Embryonic facial prominence (tissue), 1 donor: ENCODE data around the gene NEURL3.

Source experiments
- DNase-seq: peaks from one replicate; pipeline ENCODE4 v3.0.0-alpha.2; 2016; ENCODE audit errors: extremely low spot score

Gene NEURL3

DNA sequence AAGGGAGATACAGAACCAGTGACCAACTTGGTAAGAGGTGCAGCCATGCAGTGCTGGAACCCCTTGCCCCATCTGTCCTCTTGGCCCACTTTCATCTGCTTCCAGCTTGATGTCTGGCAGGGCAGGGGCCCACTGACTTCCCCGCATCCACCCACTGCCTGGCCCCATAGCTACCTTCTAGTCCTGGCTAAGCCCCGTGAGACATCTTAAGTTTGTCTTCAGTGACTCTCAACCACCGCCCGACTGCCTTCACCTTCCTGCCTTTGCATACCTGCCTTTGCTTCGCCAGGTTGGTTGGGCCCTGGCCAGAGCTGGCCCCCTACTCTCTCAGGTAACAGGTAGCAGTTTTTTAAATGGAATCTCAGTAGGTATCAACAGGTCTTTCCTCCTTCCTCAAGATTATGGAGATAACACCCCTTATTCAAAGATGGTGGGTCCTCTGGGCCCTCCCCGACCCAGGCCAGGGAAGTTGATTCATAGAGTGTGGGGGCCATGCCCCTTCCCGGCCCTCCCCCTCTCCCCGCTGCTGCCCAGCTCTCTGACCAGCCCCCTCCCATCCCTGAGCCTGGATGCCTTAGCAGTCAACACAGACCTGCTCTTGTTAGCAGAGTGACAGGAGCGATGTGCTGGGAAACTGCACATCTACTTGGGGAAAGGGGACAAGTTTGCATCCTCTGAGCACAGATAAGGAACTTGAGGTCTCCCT lies 34.2 kb upstream of the NEURL3 start:
- no peak for DNase-seq

DNA sequence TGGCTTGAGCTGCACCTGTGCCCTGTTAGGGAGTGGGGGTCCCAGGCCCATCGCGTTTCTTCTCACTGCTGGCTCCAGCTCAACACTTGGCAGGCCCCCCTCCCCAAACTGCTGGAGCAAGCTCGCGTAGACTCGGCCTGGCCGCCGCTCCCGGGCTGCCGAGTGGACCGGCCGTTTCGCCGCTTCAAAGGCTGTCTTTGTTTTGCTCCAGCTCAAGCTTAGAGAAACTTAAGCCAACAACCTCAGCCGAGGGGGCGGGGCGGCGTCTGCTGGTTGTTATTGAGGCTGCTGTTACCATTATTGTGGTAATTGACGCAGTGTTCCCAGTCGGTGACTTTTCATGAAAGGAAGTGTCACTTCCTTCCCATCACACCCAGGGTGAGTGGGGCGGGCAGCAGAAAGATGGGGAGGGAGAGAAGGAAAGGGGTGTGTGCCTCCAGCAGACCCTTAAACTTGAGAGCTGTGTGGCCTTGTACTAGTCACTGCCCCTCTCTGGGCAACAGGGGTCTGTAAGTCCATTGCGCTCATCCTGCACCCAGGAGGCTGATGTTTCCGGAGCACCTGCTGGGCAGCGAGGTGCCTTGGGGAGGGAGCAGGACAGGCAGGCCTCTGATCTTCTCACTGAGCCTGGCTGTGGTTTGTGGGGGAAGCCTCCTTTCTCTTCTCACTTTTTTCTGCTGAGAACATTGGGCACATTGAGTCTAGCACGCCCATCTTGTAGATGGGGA lies 33.5 kb upstream of the NEURL3 start:
- no peak for DNase-seq

DNA sequence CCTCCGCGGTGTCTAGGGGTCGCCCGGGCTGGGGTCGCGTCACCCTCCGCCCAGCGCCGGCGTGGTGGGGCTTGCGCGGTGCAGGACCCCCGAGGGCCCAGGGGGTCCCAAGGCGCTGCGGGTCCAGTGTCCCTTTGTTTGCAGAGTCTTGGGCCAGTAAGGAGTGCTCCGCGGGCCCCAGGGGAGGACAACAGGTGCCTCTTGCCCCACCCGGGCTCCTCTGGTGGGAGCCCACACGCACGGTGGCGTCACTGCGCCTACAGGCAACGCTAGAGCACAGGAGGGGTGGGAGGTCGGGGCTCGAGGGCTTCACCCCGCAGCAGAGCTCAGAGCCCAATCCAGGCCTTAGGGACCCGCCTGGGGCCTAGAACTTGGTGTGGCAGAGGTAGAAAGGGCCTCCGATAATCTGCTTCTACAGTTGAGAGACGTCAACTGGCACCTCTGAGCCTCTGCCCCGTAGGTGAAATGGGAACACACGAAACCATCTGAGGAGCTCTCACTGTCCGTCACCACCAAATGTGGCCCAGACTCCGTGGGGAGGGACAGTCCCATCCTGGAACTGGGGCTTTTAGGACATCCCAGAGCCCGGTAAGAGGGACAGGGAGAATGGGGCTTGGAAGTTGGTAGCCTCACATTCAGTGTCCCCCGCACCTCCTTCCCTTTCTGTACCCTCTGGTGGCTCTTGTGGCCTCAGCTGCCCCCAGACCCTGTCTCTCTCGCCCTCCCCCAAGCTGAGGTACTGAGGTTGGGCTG lies 32.8 kb upstream of the NEURL3 start:
- DNase-seq = no peak

- no peak for DNase-seq
Observed at GRCh38 chr2:96537066-96537733, 32.0 kb upstream of the NEURL3 start.

DNA sequence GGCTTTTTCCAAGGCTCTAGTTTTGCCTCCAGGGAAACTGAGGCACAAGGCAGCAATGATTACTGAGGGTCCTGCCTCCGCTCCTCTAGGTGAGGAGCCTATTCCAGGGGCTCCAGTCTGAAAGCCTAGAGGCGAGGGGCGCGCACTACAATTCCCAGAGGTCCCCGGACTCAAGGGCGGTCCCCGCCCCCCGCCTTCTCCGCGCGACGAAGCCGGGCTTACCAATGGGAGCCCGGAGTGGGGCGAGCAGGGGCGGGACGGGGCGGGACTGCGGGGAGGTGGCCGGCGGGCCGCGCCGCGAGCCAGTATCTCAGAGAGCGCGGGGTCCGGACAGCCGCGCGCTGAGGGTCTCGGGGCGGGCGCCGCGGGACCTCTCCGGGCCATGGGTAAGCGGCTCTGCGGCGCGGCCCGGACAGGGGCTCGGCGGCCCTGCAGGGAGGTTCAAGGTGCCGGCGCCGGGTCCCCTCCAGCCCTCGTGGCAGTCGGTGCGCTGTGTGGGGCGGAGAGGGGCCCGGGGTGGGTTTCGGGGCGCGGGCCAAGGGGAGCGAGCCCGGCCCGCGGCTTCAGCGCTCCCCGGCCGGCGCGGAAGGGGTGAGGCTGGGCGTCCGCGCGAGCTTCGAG lies 31.4 kb upstream of the NEURL3 start, which contains the start of gene ARID5A:
TSS of gene ARID5A (plus strand) at position 308 of the 621 bp plus-strand sequence. CDS start at position 383, 75 bp downstream.
- peak; percentile 79 for DNase-seq

DNA sequence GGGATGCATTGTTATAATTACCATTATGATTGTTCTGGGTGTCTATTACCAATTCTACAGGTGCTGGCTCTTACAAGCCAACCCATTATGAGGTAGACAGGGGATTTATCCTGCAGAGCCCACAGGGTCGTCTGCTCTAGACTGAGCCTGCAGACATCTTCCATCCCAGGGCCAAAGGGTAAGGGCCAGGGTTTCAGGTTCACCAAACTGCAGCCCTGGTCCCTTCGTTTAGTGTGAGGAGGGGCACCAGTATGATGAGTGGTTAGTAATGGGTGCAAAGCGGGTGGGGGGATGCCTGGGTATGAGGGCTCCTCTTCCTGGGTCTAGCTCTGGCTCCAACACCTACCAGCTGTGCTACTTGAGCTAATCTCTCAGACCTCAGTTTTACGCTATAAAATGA lies 30.2 kb upstream of the NEURL3 start:
- DNase-seq = no peak

DNA sequence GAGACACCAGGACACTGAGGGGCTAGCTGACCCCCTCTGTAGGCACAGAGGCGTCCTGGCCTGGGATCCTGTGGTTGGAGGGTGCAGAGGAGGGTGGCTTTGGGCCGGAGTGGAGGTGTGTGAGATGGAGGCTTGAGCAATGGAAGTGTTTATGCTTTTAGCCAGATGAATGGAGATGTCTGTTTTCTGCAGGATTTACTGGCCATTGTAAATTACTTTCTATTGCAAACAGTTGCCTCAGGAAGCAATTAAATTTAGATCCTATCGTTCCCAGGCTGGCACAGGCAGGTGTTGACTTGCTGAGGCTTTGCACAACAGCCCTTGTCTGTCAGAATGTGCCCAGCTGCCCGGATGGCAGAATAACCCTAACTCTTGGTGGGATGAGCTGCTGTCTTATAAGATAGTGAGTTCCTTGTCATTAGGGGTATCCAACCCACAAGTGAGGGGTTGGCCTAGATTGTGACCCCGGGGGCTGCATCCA lies 29.6 kb upstream of the NEURL3 start:
- DNase-seq = no peak

DNA sequence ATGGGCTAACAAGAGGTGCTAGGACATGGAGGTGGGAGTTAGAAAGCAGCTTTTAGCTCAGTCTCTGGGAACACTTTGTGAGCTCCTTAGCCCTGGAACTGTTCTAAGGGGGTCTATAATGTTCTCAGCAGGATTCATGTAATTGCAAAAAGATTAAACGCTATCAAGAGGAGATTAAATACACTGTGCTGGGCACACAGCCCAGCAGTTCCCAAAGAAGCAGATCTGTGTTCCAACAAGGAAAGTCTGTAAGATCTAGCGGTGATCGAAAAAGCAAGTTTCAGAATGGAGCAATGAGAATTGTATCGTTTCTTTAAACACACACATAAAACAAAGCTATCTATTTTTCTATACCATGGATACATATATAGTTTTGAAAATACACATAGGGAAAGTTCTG lies 29.0 kb upstream of the NEURL3 start:
- no peak for DNase-seq

DNA sequence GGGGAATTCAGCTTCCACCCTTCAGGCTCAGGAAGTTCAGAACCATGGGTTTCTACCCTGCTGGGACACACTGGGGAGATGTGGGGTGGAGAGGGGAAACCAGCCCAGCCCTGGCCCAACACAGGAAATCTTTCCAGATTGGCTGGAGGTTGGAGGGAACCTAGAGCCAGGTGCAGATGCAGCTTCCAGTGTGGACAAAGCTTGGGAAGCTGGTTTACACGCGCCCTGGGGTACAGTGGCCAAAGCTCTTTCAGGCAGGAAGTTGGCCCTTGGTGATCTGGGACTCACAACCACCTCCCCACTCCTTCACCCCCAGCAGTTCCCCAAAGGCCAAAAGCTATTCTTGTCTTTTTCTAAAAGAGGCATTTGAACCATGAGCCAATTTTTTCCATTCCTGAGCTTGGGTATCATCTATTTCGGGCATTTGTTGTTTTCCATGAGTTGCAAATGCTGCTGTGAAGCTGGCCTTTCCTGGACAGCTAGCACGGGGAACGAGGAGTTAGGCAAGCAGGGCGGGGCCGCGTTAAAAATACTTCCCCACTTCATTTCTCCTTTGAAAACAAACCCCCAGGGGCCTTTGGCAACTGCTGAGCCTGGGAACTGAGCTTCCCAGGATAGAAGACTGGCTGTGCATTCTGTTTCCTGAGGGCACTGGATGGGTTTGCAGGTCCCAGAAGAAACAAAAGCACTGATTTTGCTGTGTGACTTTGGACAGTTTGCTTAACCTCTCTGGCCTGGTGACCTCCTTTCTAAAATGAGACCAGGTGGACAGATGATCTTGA lies 28.3 kb upstream of the NEURL3 start:
- DNase-seq = peak; percentile 12

DNA sequence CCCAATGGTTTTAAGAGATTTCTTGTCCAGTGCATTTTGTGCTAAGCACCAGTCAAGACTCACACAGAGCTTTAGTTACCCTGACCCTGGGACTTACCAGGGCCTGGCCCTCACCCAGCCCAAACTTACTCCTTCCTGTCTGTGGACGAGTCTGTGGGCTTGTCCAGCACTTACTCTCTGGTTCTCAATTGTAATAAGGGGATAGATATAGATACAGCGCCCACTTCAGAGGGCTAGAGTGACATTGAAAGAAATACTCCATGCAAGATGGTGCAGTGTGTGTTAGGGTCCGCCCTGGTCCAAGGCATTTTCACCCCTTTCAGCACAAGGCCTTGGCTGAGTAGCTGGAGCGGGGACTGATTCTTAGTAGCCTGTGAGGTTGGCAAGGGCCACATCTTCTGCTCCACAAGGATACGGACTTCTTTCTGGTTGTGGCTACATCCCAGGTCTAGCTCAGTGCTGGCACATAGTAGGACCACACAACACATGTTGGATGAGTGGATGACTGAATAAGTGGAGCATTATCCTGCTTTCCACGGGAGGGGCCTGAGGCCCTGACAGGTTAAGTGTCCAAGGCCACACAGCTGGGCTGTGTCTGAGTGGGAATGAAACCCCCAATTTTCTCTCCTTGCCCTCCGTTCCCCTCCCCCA lies 27.6 kb upstream of the NEURL3 start:
- no peak for DNase-seq

- DNase-seq = peak; percentile 97
Observed at GRCh38 chr2:96531872-96532505, 26.8 kb upstream of the NEURL3 start.

GRCh38 chr2:96531366-96531765 lies 26.2 kb upstream of the NEURL3 start:
- no peak for DNase-seq

DNA sequence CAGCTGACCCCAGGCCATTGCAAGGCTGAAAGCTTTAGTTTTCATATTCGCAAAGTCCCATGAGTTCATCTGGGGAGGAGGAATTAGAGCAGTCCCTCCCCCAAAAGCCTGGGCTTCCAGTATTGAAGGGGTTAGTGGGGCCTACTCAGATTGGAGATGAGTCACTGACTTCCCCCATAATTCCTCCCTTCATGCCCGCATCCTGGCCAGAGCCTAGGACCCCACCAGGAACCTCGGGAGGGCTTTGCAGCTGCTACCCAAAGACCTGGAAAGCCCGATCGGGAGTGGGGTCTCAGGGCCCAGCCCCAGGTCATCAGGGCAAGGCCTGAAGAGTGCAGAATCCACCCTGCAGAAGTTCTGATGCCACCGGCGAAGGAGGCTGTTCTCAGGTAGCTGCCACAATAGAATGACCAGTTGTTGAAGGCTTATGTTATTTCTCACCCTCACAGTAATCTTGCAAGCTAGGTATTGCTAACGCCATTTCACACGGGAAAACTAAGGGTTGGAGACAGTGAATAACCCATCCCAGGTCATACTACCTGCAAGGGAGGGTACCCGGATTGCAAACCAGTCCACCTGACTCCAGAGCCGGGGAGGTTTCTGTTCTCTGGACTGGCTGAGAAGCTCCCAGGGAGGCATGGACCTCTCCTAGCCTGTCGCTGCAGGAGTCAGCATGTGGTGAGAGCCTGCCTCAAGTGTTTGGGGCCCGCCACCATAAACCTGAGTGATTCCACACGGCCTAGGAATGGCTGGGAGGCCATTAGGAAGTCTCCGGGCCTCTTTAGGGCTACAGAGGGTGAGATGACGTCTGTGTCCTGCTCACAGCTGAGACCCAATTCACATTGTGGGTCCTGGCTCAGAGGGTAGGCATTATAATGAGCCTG lies 25.6 kb upstream of the NEURL3 start:
- DNase-seq = no peak

DNA sequence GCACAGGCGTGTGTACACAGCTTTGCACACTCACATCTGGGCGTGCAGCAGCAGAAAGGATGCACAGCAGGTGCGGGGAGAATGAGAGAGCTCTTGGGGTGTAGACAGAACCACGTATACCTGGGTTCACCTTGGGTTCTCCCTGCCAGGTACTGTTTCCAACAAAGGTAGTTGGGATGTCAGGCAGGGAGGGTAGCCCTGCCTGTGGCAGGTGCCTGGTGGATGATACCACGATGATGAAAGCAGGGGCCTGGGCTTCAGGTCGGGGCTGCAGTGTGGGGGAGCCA lies 24.9 kb upstream of the NEURL3 start:
- DNase-seq = no peak

DNA sequence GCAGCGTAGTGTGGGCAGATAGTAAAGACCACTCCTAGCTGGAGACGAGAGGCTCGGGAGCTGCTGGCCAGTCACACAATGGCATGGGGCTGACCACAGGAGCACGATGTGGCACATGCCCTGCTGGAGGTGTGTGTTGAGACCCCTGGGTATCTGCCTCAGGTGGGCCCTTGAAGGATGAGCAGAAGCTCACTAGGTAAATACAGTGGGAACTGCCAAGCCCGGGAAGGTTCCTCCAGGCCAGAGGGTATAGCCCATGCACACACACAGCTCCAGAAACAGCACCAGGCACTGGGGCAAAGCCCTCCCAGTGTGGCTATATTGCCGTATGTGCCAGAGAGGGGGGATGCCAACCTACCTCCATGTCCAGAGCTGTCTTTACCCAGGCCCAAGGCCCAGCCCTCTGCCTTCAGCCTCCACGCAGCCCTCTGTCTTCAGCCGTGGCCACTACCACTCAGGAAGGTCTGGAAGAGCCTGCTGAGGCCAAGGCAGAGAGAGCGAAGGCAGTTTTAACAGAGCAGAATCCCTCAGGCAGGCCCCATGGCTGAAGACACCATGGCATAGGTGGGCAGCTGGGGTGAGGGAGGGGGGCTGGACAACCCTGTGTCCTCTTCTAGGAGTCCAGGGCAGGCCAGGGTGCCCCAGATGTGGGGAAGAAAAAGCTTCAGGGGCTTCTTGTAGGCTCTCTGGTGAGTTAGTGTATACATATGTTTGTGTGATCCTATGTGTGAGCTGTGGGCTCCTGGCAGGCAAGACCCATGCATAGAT lies 24.4 kb upstream of the NEURL3 start:
- DNase-seq = no peak

DNA sequence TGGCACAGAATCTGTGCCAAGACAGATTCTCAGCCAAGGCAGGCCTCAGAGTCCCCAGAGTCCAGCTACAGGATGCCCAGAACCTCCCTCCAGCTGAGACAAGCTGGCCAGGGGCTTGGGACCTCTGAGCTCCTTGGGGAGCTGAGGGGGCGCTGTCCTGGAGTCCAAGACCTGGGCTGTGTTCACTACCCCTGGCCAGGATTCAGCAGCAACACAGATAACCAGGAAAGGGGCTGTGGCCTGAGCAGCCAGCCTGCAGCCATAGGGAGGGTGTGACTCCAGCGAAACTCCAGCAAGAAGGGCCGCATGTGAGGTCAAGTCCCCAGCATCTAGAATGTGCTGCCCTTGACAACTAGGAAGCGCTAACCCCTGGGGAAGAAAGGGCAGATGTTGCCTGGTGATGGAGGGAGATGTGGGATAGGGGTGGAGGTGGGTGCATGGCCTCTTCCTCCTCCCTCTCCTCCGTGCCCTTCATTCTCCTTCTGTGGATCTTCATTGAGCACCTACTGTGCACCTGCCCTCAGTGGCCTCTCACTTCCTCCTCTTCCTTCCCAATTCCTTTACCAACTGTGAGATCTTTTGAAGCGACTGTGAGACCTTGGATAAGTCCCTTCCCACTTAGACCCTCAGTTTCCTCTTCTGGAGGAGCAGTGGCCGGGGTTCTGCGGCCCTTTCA lies 23.7 kb upstream of the NEURL3 start:
- no peak for DNase-seq

DNA sequence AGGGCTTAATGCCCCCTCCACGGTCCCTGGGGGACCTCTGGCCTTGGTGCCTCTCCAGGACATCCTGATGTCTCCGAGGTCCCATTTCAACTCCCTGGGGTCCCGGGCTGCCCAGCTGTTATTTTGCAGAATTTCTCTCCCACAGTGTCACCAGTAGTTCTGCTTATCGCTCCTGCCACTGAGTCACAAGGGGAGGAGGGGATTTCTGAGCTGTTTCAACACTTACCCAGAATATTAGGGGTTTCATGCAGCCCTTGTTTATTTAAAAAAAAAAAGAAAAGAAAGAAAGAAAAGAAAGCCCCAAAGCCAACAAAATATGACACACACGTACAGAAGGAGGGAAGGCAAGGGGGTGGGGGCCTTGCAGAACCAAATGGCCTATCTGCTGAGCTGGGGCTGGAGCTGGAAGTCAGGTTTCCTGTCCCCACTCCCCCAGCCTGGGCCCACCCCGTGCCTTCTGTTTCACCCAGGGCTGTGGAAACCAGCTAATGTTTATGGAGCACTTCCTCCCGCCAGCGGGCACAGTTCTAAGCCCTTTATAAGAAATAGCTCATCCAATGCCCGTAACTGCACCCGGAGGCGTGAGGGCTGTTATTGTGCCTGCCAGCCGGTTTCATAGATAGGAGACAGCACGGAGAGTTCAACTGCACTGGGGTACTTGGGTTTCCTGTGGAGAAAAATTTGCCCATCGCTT lies 23.0 kb upstream of the NEURL3 start:
- peak; percentile 22 for DNase-seq
